Fibroblast of skin of left biceps (primary cell): ENCODE data around the gene RAB6B.

Source experiments
- DNase-seq, 2 experiments: peaks; one replicate each; pipeline ENCODE4 v3.0.0-alpha.2; 2013; ENCODE audit warnings: low read depth in 2 of 2

RAB6B gene

GRCh38 chr3:133881492-133881891, 14.2 kb downstream of the RAB6B start:
- DNase-seq = no peak

- DNase-seq = no peak
Measured at GRCh38 chr3:133880886-133881455, 14.7 kb downstream of the RAB6B start.

GRCh38 chr3:133880287-133880686, 15.4 kb downstream of the RAB6B start:
- DNase-seq = no peak

GRCh38 chr3:133878518-133878917, 17.2 kb downstream of the RAB6B start:
- no peak for DNase-seq

- DNase-seq = no peak
Measured at GRCh38 chr3:133877221-133877620, 18.5 kb downstream of the RAB6B start.

DNA sequence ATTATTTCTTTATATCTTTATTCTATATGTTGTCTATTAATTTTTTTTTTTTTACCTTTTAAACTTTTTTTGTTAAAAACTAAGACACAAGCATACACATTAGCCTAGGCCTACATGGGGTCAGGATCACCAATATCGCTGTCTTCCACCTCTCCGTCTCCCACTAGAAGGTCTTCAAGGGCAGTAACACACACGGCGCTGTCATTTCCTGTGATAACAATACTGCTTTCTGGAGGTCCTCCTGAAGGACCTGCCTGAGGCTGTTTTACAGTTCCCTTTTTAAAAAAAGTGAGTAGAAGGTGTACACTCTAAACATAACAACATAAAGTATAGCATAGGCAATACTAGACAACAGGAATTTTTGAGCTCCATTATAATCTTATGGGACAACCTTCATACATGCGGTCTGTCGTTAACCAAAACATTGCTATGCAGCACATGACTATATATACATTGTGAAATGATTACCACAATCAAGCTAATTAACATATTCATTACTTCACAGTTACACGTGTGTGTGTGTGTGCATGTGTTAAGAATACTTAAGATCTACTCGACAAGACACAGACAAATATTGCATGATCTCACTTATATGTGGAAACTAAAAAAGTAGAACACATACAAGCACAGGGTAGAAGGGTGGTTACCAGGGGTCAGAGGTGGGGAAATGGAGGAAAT, 20.8 kb downstream of the RAB6B start:
- DNase-seq = no peak

GRCh38 chr3:133874344-133874743, 21.3 kb downstream of the RAB6B start:
- no peak for DNase-seq

GRCh38 chr3:133872781-133873180, 22.9 kb downstream of the RAB6B start:
- no peak for DNase-seq

GRCh38 chr3:133872161-133872560, 23.5 kb downstream of the RAB6B start:
- DNase-seq = no peak

GRCh38 chr3:133871368-133872090, 24.2 kb downstream of the RAB6B start:
- no peak for DNase-seq

- DNase-seq = no peak
Measured at GRCh38 chr3:133870822-133871221, 24.9 kb downstream of the RAB6B start.

DNA sequence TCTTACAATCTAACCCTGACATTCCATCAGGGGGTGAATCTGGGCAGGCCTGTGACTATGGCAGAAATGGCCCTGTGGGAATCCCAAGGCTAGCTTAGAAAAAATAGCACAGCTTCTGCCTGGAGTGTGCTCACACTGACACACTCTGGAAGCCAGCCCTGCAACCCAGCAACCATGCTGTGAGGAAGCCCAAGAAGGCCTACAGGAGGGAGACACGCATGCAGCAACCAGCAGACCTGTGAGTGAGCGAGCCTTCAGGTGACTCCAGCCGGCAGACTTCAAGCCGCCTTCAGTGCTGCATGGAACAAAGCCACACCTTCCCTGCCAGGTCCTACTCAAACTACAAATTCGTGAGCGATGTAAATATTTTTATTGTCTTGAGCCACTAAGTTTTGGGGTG, 26.1 kb downstream of the RAB6B start:
- no peak for DNase-seq

DNA sequence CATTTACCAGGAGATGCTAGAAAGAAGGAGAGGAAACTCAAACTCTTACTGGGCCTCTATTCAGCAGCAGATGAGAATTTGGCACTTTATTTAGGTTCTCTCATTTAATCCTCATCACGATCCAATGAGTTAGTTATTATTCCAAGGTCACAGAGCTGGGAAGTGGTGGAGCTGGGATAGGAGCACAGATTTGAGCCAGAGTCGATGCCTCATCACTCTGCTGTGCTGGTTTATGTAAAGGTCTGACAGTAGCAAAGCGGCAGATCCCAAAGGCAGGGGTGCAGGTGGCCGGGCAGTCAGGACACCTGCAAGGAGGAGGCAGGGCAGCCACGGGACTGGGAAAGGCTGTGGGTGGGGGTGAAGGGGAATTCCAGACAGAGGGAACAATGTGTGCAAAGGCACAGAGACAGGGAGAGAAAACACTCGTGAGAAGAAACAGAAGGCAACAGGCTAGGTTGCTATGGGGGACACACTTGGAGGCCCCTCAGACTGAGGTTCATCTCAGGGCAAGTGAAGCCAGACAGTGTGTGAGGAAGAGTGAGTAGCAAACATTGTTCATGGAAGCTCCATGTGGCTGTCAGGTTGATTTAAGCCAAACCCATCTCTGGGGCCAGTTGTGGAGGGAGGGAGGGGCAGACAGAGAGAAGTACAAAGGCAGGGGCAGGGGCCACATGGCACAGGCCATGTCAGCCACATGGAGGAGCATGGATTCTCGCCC, 26.8 kb downstream of the RAB6B start:
- no peak for DNase-seq

DNA sequence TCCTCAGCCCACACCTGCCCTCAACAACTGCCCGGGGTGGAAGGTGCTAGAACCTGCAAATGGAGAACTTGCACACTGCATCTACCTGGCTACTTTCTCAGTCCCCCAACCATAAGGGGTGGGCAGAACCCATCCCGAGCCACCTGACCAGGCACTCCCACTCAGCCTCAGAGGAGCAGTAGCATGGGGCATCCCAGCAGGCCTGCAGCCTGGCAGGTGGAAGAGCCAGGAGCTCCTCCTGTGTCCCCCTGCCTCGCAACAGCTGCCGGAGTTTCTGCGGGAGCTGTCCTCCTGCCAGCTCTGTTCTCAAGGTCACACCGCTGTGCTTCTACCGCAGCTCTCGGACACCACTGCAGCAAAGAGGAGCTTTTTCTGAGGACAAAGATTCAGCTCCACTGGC, 27.5 kb downstream of the RAB6B start:
- no peak for DNase-seq

DNA sequence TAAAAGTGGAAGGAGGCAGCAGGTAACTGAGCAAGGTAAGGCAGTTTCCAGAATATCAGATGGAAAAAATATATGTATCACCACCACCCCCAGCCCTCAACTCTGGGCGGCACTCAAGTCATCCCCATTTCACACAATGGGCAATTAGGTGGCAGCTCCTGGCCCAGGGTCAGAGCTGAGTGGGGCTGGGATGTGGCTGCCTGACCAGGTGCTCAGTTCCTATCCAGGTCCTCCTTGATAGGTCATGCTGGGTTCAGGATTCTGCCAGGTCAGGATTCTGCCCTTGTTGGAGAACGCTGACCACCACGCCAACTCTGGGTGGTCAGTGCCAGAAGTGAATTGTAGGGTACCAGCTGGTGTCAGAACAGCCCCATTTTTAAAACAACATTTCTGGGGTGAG, 29.5 kb downstream of the RAB6B start:
- no peak for DNase-seq

GRCh38 chr3:133865136-133865855, 30.4 kb downstream of the RAB6B start:
- no peak for DNase-seq

DNA sequence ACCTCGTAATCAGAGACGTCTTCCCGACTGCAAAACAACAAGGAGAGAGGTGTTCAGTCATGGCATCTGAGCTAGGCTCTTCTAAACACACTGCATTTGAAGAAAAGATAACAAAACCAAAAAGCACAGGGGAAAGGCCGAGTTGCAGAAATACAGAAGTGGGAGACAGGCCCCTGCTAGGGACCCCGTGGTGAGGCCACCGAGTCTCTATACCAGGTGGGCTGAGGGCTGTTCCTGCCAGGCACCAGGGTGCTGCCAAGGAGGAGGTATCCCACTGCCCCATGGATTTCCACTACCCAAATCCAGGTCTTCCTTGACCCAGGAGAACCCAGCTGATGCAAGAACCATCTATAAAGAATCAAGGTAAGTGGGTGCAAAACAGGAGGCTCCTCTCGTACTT, 31.1 kb downstream of the RAB6B start:
- no peak for DNase-seq

DNA sequence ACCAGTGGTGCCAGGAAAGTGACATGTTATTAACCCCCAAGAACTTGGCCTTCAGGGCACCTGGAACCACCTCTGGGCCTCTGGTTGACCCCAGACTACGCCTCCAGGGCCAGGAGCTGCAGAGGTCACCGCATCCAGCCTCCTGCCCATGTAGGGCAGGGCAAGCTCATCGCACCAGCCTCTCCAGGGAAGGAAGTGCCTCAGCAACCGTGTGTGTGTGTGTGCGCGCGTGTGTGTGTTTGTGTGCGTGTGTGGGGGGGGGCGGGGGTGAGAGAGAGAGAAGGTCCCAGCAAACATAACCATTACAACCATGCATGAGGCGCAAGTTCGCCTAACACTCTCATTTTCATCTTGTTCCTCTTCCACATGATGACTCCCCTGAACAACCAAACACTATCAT, 31.8 kb downstream of the RAB6B start:
- no peak for DNase-seq

GRCh38 chr3:133862161-133862560, 33.5 kb downstream of the RAB6B start:
- no peak for DNase-seq

GRCh38 chr3:133860519-133860918, 35.2 kb downstream of the RAB6B start:
- DNase-seq = no peak

GRCh38 chr3:133859381-133860234, 36.1 kb downstream of the RAB6B start:
- no peak for DNase-seq
